Natural killer cell (primary cell): ENCODE data around the gene ANXA2. TPM values are rescaled to one million over a fixed set of nuclear protein-coding genes. Genes with fewer than 3 reads are reported as not detected.

ENCODE experiments used
- ATAC-seq, 3 donors: fragments of 150-1000 bp in 2 of 3; fragments of 200-7000 bp in 1 of 3; cut with Tn5 transposase; 1 replicate in 1 of 3; 2 replicates in 2 of 3; pipeline ENCODE4 v1.10.0; 2021; ENCODE audit warnings: mild to moderate bottlenecking in 2 of 3, moderate library complexity in 2 of 3
- DNase-seq, 2 donors: peaks; one replicate each; pipeline versions ENCODE4 v3.0.0 to v3.0.0-alpha.2; 2013 to 2021; ENCODE audit warnings: mixed read lengths in 1 of 2
- H3K27ac ChIP-seq: one replicate; pipeline ENCODE4 v1.5.1; 2013; ENCODE audit warnings: mild to moderate bottlenecking, low read length
- H3K27me3 ChIP-seq: one replicate; pipeline ENCODE4 v1.6.1; 2013; ENCODE audit warnings: low read length; ENCODE audit not compliant: control insufficient read depth, insufficient read depth
- H3K36me3 ChIP-seq: one replicate; pipeline ENCODE4 v1.6.1; 2013; ENCODE audit warnings: low read length; ENCODE audit not compliant: control insufficient read depth, insufficient read depth
- H3K4me1 ChIP-seq: one replicate; pipeline ENCODE4 v1.6.1; 2013; ENCODE audit warnings: low read length; ENCODE audit not compliant: control insufficient read depth, insufficient read depth
- H3K4me3 ChIP-seq: one replicate; pipeline ENCODE4 v1.5.1; 2013; ENCODE audit warnings: low read length
- H3K9me3 ChIP-seq: one replicate; pipeline ENCODE4 v1.6.1; 2013; ENCODE audit warnings: low read length; ENCODE audit not compliant: control insufficient read depth, insufficient read depth
- H3K27ac Mint-ChIP-seq, 2 donors: one replicate each; pipeline ENCODE4 v1.8.0; 2022; ENCODE audit warnings: mild to moderate bottlenecking in 2 of 2, mixed read lengths in 2 of 2, moderate library complexity in 1 of 2
- H3K27me3 Mint-ChIP-seq, 2 donors: one replicate each; pipeline ENCODE4 v1.8.0; 2022; ENCODE audit warnings: low read depth in 2 of 2, mixed read lengths in 2 of 2
- H3K36me3 Mint-ChIP-seq: one replicate; pipeline ENCODE4 v1.8.0; 2022; ENCODE audit warnings: mixed read lengths
- H3K4me1 Mint-ChIP-seq, 2 donors: one replicate each; pipeline ENCODE4 v1.8.0; 2022; ENCODE audit warnings: mixed read lengths in 2 of 2
- H3K4me3 Mint-ChIP-seq: one replicate; pipeline ENCODE4 v1.8.0; 2022; ENCODE audit warnings: mild to moderate bottlenecking, moderate library complexity, mixed read lengths
- H3K9me3 Mint-ChIP-seq, 2 donors: one replicate each; pipeline ENCODE4 v1.8.0; 2022; ENCODE audit warnings: mixed read lengths in 2 of 2
- WGBS: methylation state at CpG from one replicate; pipeline ENCODE4 v1.1.7; 2013; ENCODE audit warnings: missing lambda C conversion rate; ENCODE audit not compliant: insufficient coverage; 5-methylcytosine and 5-hydroxymethylcytosine counted together
- intact Hi-C: fragments of 100-400 bp; cut with micrococcal nuclease; formaldehyde crosslinking; loops from one replicate; pipeline ENCODE4 v1.14.2; 2022
- total RNA-seq, 4 donors: library from RNA; stranded (reverse); fragments of 120-200 nt in 1 of 4; gene quantifications; one replicate each; pipeline versions ENCODE4 v1.2.3 to v1.2.4, GENCODE V29; 2013 to 2022
- TF ChIP-seq, protein P1 (sequence below): fragments of 200-600 bp; IDR thresholded peaks from one replicate; pipeline ENCODE4 v1.8.0; 2022; ENCODE audit warnings: antibody characterized with exemption

The ANXA2 gene
- total RNA-seq, 3 donors from 2014 or later (not counting 1 experiment from before 2014, with no cell fraction given), result 132 to 230 (median 155) TPM

DNA sequence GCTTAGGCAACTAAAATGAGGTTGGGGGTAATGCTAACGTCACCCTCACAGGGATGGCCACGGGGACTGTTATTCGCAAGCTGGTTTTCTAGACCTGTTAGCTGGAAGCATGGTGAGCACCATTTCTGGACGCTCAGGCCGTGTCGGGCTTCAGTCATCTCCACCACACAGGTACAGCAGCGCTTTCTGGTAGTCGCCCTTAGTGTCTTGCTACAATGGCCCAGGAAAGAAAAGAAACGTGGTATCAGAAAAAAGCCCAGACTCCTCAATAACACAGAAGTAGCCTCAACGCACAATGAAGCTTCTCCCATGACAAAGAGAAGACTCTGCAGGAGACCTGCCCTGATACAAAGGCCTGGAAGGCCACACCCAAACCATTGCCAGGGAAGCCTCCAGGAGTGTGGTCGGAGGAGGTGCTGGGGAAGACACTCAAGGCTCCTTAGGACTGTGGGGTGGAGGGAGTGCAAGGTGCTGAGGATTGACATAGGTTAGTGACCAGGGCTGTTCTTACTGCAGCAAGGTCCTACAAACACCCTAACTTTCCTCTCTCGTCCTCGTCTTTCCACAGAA lies 50.2 kb downstream of the ANXA2 start:
- peaks cover 6 to 11% of the 10 kb centered on the region in 2 donors for H3K4me1 Mint-ChIP-seq
- 92% methylated on average over 12 of the region's 13 CpGs for WGBS
- TF ChIP-seq, protein P1, sequence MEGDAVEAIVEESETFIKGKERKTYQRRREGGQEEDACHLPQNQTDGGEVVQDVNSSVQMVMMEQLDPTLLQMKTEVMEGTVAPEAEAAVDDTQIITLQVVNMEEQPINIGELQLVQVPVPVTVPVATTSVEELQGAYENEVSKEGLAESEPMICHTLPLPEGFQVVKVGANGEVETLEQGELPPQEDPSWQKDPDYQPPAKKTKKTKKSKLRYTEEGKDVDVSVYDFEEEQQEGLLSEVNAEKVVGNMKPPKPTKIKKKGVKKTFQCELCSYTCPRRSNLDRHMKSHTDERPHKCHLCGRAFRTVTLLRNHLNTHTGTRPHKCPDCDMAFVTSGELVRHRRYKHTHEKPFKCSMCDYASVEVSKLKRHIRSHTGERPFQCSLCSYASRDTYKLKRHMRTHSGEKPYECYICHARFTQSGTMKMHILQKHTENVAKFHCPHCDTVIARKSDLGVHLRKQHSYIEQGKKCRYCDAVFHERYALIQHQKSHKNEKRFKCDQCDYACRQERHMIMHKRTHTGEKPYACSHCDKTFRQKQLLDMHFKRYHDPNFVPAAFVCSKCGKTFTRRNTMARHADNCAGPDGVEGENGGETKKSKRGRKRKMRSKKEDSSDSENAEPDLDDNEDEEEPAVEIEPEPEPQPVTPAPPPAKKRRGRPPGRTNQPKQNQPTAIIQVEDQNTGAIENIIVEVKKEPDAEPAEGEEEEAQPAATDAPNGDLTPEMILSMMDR, result no peak
- intact Hi-C loops, result no loop called here
- Histone ChIP-seq H3K4me3 (no peak overlapping the region), H3K36me3 (peaks cover 56% of the 10 kb centered on the region), H3K4me1 (no peaks in the 10 kb centered on the region), H3K9me3 (no peaks in the 10 kb centered on the region), H3K27me3 (no peaks in the 10 kb centered on the region), H3K27ac (no peak overlapping the region)
- no peak for ATAC-seq
- H3K4me3 Mint-ChIP-seq, result no peak overlapping the region
- no peaks in the 10 kb centered on the region for H3K27me3 Mint-ChIP-seq
- DNase-seq, result no peak
- peaks cover 18% of the 10 kb centered on the region for H3K36me3 Mint-ChIP-seq
- H3K27ac Mint-ChIP-seq, result peak overlapping the region in 1 of 2 donors; percentile 13
- no peaks in the 10 kb centered on the region for H3K9me3 Mint-ChIP-seq

DNA sequence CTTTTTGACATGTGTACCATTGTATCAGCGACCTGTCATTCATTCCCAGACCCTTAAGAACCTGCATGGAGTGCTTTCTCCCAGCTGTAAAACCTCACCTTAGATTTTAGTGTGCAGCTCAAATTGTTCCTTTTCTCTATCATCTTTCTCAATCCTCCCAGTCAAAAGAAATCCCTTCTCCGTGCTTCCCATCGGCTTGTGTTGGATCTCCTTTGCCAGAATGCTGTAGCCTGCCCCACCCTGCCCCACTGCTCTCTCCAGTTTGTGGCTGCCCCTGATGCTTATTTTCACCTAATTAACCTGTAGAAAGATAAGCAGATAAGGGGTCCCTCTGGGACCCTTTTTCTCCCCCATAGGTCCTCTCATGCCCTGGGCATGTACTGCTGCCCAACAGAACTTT lies 51.1 kb downstream of the ANXA2 start:
- WGBS, result 97% methylated on average over 3 of the region's 3 CpGs
- no peaks in the 10 kb centered on the region for H3K27me3 ChIP-seq
- peaks cover 47% of the 10 kb centered on the region for H3K36me3 ChIP-seq
- intact Hi-C loops, result no loop called here
- ATAC-seq (no peak), DNase-seq (no peak)
- Mint-ChIP-seq H3K4me1 (peaks cover 6 to 11% of the 10 kb centered on the region in 2 donors), H3K27ac (no peak overlapping the region), H3K9me3 (no peaks in the 10 kb centered on the region), H3K36me3 (peaks cover 9% of the 10 kb centered on the region), H3K4me3 (no peak overlapping the region), H3K27me3 (no peaks in the 10 kb centered on the region)
- H3K27ac ChIP-seq, result no peak overlapping the region
- TF ChIP-seq, protein P1, result no peak
- no peak overlapping the region for H3K4me3 ChIP-seq
- H3K9me3 ChIP-seq, result no peaks in the 10 kb centered on the region
- H3K4me1 ChIP-seq, result no peaks in the 10 kb centered on the region

DNA sequence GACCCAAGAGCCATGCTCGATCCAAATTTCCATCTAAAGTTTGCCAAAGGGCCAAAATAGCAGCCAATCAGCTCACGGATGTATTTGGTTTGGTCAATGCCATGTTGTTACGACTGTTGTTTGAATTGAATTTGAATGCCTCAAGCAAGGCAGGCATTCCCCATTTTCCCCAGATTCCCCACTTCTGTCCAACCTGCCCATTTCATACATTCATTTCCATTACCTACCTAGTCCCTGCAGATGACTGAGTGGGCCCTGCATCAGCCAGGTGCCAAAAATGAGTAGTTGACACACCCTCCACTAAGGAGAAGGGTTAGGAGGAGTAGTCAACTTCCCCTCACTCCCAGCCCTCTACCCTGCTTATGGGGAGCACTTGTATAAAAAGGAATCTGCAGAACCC lies 51.7 kb downstream of the ANXA2 start:
- Histone ChIP-seq H3K27me3 (no peaks in the 10 kb centered on the region), H3K4me1 (no peaks in the 10 kb centered on the region), H3K36me3 (peaks cover 41% of the 10 kb centered on the region), H3K27ac (no peak overlapping the region), H3K9me3 (no peaks in the 10 kb centered on the region), H3K4me3 (no peak overlapping the region)
- TF ChIP-seq, protein P1, result no peak
- no peaks in the 10 kb centered on the region for H3K9me3 Mint-ChIP-seq
- H3K27me3 Mint-ChIP-seq, result no peaks in the 10 kb centered on the region
- DNase-seq (no peak), ATAC-seq (no peak)
- intact Hi-C loops, result no loop called here
- no peak overlapping the region for H3K4me3 Mint-ChIP-seq
- H3K27ac Mint-ChIP-seq, result no peak overlapping the region
- H3K4me1 Mint-ChIP-seq, result peaks cover 6 to 11% of the 10 kb centered on the region in 2 donors
- peaks cover 7% of the 10 kb centered on the region for H3K36me3 Mint-ChIP-seq
- 98% methylated on average over 3 of the region's 3 CpGs for WGBS

DNA sequence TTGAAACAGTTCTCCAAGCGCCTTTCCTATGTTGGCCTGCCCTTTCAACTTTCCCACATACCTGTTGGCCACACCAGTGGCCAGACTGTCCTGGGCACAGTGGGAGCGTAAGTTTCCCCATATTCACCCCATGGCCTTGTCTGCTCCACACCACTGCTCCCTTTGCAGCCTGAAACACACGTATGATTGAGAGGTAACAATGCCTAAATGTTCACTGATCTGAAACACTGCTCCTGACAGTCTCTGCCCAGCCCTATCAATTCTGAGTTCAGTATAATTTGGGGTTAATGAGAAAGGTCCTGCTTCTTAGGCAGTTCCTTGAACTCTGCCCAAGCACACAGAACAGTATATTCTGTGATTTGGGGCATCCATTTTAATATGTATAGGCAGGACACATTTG lies 52.2 kb downstream of the ANXA2 start:
- Mint-ChIP-seq H3K4me1 (peaks cover 6 to 11% of the 10 kb centered on the region in 2 donors), H3K36me3 (peaks cover 6% of the 10 kb centered on the region), H3K27me3 (no peaks in the 10 kb centered on the region), H3K9me3 (no peaks in the 10 kb centered on the region), H3K4me3 (no peak overlapping the region), H3K27ac (no peak overlapping the region)
- Histone ChIP-seq H3K9me3 (no peaks in the 10 kb centered on the region), H3K4me3 (no peak overlapping the region), H3K4me1 (no peaks in the 10 kb centered on the region), H3K27me3 (no peaks in the 10 kb centered on the region), H3K36me3 (peaks cover 37% of the 10 kb centered on the region), H3K27ac (no peak overlapping the region)
- ATAC-seq (no peak), DNase-seq (no peak)
- 95% methylated on average over 3 of the region's 3 CpGs for WGBS
- intact Hi-C loops, result no loop called here
- TF ChIP-seq, protein P1, result no peak
